Stimulated activated CD4-positive, alpha-beta T cell treated with anti-CD3 and anti-CD28 coated beads, TNF-alpha, amount 100 ng/mL, for 1 hour (primary cell): ENCODE measurements around the gene TAX1BP3.
"Not testable (repeated sequence)": the region's sequence is repeated elsewhere in the genome, so short reads cannot be mapped to it uniquely, and the experiment has no call there.

Experiments used
- DNase-seq, 3 donors: peaks; one replicate each; pipeline ENCODE4 v3.0.0-alpha.2; 2020; ENCODE audit warnings: low read depth in 3 of 3, low spot score in 1 of 3

TAX1BP3 gene

GRCh38 chr17:3668279-3669084 is at the start of gene TAX1BP3, which contains the start of gene EMC6:
Gene TAX1BP3 (minus strand): TSS chr17:3668578. CDS start chr17:3668526, 52 bp downstream.
Gene EMC6 (plus strand): TSS chr17:3668812. CDS start chr17:3669147, 335 bp downstream.
- peak; percentile 97 to 99 (median 98) for DNase-seq

- DNase-seq, result no peak
Measured at GRCh38 chr17:3715296-3715695, 46.9 kb upstream of the TAX1BP3 start.

DNA sequence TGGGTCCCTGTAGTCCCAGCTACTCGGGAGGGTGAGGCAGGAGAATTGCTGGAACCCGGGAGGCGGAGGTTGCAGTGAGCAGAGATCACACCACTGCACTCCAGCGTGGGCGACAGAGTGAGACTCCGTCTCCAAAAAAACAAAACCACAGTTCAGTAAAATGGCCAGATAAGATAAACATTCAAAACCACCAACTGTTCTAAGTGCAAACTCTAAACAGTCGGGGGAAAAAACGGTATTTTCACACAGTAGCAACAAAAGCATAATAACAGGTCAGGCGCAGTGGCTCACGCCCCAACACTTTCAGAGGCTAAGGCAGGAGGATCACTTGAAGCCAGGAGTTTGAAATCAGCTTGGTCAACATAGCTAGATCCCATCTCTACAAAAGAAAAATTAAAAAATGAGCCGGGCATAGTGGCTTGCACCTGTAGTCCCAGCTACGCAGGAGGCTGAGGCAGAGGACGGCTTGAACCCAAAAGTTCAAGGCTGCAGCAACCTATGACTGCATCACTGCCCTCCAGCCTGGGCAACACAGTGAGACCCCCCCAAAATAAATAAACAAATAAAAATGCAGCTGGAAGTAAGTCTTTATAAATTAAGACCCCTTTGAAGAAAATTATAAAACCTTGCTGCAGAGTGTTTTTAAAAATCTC is 44.6 kb upstream of the TAX1BP3 start:
- DNase-seq, result no peak

DNA sequence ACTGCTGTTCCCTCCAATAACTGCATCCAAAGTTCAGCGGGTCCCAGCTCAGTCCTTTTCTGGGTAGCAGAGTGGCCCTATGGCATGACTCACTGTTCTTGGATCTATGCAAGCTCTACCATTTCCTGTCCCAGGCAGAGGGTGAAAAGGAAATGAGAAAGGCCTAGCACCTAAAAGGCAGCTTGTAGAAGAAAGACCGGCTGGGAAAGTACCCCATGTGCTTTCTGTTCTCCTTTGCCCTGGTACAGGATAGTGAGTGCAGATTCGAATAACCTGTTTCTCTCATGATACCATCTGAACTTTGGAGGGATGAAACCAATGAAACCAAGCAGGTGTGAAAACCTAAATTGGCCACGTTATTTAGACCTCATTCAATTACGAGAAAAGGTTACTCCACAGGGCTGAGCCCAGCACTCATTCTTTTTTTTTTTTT is 42.6 kb upstream of the TAX1BP3 start:
- DNase-seq, result peak; percentile 14 to 55 (median 46)

GRCh38 chr17:3708366-3708765 is 40.0 kb upstream of the TAX1BP3 start:
- no peak for DNase-seq

DNA sequence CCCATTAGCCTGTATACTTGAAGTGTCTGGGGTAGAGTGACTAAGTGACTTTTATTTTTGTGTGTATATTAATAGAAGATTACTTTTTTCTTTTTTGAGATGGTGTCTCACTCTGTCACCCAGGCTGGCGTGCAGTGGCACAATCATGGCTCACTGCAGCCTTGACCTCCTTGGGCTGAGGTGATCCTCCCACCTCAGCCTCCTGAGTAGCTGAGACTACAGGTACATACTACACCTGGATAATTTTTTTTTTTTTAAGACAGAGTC is 37.3 kb upstream of the TAX1BP3 start:
- DNase-seq, result not testable (repeated sequence)

- no peak for DNase-seq
Measured at GRCh38 chr17:3704931-3705717, 36.7 kb upstream of the TAX1BP3 start.

- not testable (repeated sequence) for DNase-seq
Measured at GRCh38 chr17:3702041-3702539, 33.7 kb upstream of the TAX1BP3 start.

DNA sequence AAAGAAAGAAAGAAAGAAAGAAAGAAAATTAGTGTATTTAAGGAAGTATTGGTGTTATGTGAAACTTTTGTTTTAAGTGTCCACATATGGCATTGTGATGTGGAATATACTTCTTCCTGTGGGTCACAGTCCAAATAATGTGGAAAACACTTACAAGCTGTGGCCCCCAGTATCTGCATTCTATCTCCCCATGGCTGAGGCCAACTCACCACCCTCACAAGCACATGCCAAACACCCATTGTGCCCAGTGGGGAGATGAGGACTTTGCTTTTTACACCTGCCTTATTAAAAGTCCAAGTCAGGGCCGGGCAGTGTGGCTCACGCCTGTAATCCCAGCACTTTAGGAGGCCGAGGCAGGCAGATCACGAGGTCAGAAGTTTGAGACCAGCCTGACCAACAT is 31.6 kb upstream of the TAX1BP3 start:
- no peak for DNase-seq

GRCh38 chr17:3698139-3698538 is 29.8 kb upstream of the TAX1BP3 start:
- DNase-seq, result no peak

DNA sequence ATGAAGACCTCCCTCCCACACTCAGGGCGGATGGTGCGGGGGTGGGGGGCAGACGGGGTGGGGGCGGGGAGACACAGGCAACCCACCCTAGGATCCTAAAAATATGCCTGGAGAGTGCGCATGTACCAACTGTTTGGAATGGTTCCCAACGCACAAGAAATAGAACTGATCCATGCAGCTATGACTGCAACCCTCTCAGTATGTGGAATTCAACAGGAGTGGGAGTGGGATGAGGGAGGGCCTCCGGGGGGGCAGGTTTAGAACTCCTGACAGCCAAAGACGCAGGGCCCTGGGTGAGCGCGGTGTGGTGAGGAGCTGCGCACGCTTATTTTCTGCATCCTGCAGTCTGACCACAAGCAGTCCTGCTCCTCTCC is 28.7 kb upstream of the TAX1BP3 start:
- DNase-seq, result no peak

DNA sequence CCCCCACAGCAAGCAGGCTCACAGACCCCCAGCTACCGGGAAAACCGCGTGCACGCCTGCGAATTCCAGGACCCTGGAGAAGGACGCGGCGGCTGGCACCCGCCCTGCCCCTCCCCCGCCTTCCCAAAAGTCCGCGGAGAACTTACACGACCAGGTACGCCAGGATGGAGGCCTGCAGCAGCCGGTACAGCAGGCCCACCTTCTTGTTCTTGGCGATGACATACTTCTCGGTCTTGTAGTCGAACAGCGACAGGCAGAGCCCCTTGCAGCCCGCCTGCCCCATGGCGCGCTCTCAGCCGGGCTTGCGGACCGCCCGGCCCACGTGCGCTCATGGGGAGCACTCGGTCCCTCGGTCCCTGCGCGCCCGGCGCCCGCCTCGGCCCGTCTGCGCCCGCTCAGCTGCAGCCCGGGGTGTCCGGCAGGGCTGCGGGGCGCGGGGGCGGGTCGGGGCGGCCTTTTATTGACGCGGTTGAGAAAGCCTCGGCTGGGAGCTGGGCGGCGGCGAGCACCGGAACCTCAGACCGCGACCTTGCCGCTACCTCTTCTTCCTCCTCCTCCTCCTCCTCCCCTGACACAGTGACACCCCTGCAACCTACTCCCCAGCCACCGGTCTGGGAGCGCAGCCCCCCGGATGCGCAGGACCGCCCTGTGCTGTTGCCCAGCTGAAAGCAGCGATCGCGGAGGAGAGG is 27.5 kb upstream of the TAX1BP3 start, which contains the start of gene P2RX5:
Gene P2RX5, minus strand, starts transcription at position 433 of the 689 bp plus-strand sequence. Its CDS starts 150 bp downstream, at position 283.
- DNase-seq, result peak in 1 of 3 donors; percentile 35

DNA sequence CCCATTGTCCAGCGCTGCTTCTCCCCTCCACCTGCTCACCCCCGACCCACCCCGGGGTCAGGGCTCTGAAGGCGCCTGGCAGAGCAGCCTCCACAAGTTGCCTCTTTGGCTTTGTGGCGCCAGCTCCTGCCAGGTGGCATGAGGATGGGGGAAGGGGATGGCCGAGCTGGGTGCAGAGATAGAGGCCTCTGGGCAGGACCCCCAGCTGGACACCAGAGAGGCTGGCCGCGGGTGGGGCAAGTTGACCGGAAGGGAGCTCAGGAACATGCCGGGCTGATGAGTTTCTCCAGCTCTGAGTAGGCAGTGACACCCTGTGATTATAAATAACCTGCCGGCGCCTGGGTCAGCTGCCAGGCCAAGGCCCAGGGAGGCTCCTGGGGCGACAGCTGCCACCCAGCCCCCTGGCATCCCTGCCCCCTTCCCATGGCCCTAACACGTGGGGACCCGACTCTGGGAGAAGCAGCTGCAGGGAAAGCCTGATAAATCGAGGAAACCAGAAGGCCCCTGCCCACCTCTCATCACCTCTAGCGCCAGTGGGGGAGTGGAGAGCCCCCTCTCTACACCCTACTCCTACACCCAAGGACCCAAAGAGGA is 26.8 kb upstream of the TAX1BP3 start:
- DNase-seq, result no peak

DNA sequence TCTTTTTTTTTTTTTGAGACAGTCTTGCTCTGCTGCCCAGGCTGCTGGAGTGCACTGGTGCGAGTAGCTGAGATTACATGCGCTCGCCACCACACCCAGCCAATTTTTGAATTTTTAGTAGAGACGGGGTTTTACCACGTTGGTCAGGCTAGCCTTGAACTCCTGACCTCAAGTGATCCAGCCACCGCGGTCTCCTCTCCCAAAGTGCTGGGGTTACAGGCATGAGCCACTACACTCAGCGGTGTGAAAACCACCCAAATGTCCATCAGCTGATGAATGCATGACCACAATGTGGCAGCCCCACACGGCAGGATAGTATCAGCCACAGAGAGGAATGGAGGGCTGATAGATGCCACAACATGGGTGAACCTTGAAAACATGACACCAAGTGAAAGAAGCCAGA is 25.5 kb upstream of the TAX1BP3 start:
- no peak for DNase-seq

DNA sequence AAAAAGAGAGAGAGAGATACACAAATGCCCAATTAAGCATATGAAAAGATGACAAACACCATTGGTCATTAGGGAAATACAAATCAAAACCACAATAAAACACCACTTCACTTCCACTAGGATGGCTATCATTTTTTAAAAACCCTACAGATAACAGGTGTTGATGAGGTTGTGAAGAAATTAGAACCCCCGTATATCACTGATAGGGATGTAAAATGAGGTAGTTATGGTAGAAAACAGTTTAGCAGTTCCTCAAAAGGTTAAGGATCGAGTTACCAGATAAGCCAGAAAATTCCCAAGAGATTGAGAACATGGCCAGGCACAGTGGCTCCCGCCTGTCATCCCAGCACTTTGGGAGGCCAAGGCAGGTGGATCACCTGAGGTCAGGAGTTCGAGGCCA is 24.8 kb upstream of the TAX1BP3 start:
- DNase-seq, result no peak

DNA sequence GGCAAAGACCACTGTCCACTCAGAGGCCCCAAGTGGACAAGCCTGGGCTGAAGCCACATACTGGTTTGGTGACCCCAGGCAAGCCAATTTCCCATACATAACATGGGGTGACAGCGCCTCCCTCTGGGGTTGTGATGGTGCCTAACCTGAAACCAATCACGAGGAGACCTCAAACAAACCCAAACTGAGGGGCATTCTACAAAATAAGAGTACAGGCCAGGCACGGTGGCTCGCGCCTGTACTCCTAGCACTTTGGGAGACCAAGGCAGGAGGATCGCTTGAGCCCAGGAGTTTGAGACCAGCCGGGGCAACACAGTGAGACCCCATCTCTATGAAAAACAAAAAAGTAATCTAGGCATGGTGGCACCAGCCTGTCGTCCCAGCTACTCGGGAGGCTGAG is 24.0 kb upstream of the TAX1BP3 start:
- no peak for DNase-seq

GRCh38 chr17:3691617-3692067 is 23.3 kb upstream of the TAX1BP3 start:
- DNase-seq, result no peak

- no peak for DNase-seq
Measured at GRCh38 chr17:3690094-3690715, 21.8 kb upstream of the TAX1BP3 start.

DNA sequence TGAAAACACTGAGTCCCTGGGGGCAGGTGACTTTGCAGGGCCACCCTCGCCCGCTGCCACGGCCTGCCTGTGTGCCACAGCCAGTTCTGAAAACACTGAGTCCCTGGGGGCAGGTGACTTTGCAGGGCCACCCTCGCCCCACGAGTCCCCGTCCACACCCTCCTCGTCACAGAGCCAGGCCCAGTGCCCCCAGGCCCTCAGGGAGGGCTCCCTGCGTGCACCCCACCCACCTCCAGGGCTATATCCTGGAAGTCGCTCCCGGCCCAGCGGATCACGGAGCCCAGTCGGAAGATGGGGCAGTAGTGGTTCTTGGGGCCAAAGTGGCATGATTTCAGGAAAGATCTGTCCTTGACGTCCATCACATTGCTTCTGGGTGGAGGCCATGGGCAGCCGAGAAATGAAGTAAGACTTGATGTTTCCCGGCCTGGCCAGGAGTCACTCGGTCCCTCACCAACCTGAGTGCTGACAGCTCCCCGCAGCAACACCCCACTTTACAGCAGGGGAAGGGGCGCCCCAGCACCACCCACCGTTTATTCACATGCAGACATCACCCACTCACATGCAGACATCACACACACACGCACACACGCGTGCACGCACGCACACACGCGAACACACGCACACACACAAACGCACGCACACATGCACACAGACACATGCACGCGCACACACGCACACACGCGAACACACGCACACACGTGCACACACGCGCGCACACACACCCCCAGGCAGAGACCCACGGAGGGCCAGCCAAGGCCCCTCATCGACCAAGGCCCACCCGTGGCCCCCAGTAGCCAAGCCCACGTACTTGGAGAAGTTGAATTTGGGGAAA is 21.1 kb upstream of the TAX1BP3 start:
- DNase-seq, result no peak
